Liver (tissue), 3 donors: Measurements from ENCODE around the gene HFM1.

Experiments
- ATF3 ChIP-seq: IDR thresholded peaks from 2 replicates; pipeline ENCODE4 v1.6.1; 2016; ENCODE audit warnings: antibody characterized with exemption
- CTCF ChIP-seq: fragments of 150-350 bp; IDR thresholded peaks from 2 replicates; pipeline ENCODE4 v1.5.1; 2017; ENCODE audit warnings: improper control_type of control experiment, low read depth, low read length; ENCODE audit not compliant: missing input control
- EGR1 ChIP-seq, 2 donors: IDR thresholded peaks; 2 replicates each; pipeline ENCODE4 v1.6.1; 2016 to 2018; ENCODE audit warnings: antibody characterized with exemption in 2 of 2, low read depth in 2 of 2
- HNF4A ChIP-seq, 2 donors: conservative IDR thresholded peaks; 2 replicates each; pipeline ENCODE4 v1.6.1; 2016; ENCODE audit warnings: antibody characterized with exemption in 2 of 2, mild to moderate bottlenecking in 2 of 2
- SP1 ChIP-seq: IDR thresholded peaks from 2 replicates; pipeline ENCODE4 v1.6.1; 2018; ENCODE audit warnings: antibody characterized with exemption, mild to moderate bottlenecking
- ZBTB33 ChIP-seq: IDR thresholded peaks from 2 replicates; pipeline ENCODE4 v1.6.1; 2016; ENCODE audit warnings: antibody characterized with exemption
- donor health status: healthy.
- donor health status: healthy.

- TF ChIP-seq SP1 (no peak), CTCF (no peak), ZBTB33 (no peak), HNF4A (conservative IDR thresholded peaks at IDR 0.05) (no peak), EGR1 (IDR thresholded peaks at IDR 0.05; ENCODE audit: low read depth in 2 of 2) (no peak), ATF3 (no peak)
These were observed 177.9 kb downstream of the HFM1 start for GRCh38 chr1:91226741-91227140.
